Keratinocyte (primary cell): Measurements from ENCODE around the gene INPP4B.

ENCODE experiments used
- EZH2 ChIP-seq: IDR thresholded peaks from one replicate; pipeline ENCODE4 v1.6.1; 2012; ENCODE audit warnings: inconsistent platforms, mild to moderate bottlenecking, low read length, moderate library complexity
- TF ChIP-seq, protein P1 (sequence below), 3 experiments: IDR thresholded peaks in 1 of 3; conservative IDR thresholded peaks in 1 of 3; optimal IDR thresholded peaks in 1 of 3; 2 replicates in 2 of 3; 3 replicates in 1 of 3; pipeline versions ENCODE3 to v1.5.1; 2011; ENCODE audit warnings: low read length in 3 of 3, mild to moderate bottlenecking in 3 of 3, moderate library complexity in 2 of 3, control low read depth in 1 of 3, inconsistent platforms in 1 of 3; ENCODE audit not compliant: insufficient read depth in 2 of 3; ENCODE audit errors: extremely low read depth in 1 of 3

DNA sequence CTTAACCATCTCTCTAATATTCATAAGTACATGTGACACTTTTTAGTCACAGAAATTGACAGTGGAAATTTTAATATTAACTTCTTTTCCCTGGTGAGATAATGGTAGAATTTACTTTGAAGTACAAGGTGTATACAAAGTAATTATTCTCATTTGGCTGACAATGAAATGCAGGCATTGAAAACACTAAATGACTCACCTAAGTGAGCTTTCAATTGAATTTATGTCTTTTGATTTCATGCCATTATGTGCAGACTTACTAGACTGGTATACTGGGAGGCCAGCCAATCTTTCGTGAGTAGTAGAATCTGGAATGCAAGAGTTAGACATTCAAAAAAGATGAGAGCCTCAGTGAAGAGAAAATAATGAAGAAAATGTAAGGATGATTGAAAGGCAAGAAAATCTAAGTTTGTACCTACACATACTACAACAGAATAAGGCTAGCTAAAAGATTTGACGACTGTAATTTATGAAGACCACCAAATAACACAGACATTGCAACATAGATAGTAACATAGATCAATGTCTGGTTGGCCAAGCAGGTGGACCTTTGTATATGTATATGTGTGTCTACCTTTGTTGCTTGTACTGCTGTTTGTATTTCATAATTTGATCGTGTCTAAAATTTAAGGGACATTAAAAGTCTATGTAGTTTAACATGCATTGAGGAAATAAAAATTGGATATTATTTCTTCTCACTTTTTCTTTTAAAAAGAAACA lies 750.1 kb downstream of the INPP4B start:
- TF ChIP-seq, protein P1, sequence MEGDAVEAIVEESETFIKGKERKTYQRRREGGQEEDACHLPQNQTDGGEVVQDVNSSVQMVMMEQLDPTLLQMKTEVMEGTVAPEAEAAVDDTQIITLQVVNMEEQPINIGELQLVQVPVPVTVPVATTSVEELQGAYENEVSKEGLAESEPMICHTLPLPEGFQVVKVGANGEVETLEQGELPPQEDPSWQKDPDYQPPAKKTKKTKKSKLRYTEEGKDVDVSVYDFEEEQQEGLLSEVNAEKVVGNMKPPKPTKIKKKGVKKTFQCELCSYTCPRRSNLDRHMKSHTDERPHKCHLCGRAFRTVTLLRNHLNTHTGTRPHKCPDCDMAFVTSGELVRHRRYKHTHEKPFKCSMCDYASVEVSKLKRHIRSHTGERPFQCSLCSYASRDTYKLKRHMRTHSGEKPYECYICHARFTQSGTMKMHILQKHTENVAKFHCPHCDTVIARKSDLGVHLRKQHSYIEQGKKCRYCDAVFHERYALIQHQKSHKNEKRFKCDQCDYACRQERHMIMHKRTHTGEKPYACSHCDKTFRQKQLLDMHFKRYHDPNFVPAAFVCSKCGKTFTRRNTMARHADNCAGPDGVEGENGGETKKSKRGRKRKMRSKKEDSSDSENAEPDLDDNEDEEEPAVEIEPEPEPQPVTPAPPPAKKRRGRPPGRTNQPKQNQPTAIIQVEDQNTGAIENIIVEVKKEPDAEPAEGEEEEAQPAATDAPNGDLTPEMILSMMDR (optimal IDR thresholded peaks at IDR 0.05 in 1 of 3, IDR thresholded peaks at IDR 0.05 in 1 of 3, conservative IDR thresholded peaks at IDR 0.05 in 1 of 3; ENCODE audit: extremely low read depth in 1 of 3, insufficient read depth in 2 of 3, low read length in 3 of 3) = no peak
- no peak for TF ChIP-seq EZH2
